ENCODE data around the gene HOXB5.

Gene HOXB5

GRCh38 chr17:48595278-48595999, 1.9 kb upstream of the HOXB5 start:
- Histone ChIP-seq H3K27me3 (replicated peaks; ENCODE audit: control insufficient read depth, insufficient read depth, low read length) (peaks cover 4% of the 10 kb centered on the region; the same call in 1 of the 2 replicates), H3K4me3 (replicated peaks; ENCODE audit: low read depth, low read length) (no peak overlapping the region), H3K36me3 (ENCODE audit: control insufficient read depth, insufficient read depth, low read length) (no peaks in the 10 kb centered on the region; the same call in 1 of the 2 replicates)
- no peak for DNase-seq (ENCODE audit: extremely low read depth, insufficient read length)
- TF ChIP-seq, protein P1, sequence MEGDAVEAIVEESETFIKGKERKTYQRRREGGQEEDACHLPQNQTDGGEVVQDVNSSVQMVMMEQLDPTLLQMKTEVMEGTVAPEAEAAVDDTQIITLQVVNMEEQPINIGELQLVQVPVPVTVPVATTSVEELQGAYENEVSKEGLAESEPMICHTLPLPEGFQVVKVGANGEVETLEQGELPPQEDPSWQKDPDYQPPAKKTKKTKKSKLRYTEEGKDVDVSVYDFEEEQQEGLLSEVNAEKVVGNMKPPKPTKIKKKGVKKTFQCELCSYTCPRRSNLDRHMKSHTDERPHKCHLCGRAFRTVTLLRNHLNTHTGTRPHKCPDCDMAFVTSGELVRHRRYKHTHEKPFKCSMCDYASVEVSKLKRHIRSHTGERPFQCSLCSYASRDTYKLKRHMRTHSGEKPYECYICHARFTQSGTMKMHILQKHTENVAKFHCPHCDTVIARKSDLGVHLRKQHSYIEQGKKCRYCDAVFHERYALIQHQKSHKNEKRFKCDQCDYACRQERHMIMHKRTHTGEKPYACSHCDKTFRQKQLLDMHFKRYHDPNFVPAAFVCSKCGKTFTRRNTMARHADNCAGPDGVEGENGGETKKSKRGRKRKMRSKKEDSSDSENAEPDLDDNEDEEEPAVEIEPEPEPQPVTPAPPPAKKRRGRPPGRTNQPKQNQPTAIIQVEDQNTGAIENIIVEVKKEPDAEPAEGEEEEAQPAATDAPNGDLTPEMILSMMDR (IDR thresholded peaks at IDR 0.05; ENCODE audit: insufficient read depth, low read length, poor library complexity, severe bottlenecking), result no peak

DNA sequence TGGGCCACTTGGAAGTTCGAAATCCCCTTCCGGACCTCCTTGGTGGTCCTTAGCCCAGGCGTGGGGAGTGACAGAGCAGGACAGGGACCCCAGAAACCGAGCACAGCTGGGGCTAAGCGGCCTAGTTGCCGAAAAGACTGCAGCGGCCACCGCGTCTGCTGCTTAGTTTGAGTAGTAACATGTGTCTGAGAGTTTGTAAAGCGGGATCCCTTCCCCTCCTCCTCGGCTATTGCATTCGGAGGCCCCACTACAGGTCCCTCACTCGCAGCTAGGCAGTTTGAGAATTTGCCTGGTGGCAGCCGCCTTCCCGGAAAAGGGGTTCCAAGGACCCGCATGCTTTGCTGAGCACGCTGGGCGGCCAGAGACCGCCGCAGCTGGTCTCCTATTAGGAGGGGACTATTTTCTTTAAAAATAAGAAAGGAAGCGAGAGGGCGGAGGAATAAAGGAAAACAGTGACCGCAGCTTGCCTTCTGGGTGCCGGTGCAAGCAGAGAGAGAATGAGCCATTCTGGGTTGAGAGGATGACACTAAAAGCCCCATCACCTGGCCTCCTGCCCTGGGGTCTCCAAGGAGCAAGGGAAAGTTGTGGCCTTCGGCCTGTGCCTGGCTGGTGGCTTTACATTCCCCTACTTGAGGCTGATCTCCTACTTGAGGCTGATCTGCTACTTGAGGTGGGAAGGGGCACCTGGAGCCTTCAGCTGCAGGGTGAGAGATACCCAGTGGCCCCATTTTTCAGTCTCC, 1.1 kb upstream of the HOXB5 start:
- TF ChIP-seq, protein P1 (IDR thresholded peaks at IDR 0.05; ENCODE audit: insufficient read depth, low read length, poor library complexity, severe bottlenecking), result no peak
- no peak for DNase-seq (ENCODE audit: extremely low read depth, insufficient read length)
- no peak overlapping the region for H3K4me3 ChIP-seq (replicated peaks; ENCODE audit: low read depth, low read length)
- no peaks in the 10 kb centered on the region; the same call in 1 of the 2 replicates for H3K36me3 ChIP-seq (ENCODE audit: control insufficient read depth, insufficient read depth, low read length)
- peaks cover 4% of the 10 kb centered on the region; the same call in 1 of the 2 replicates for H3K27me3 ChIP-seq (replicated peaks; ENCODE audit: control insufficient read depth, insufficient read depth, low read length)

DNA sequence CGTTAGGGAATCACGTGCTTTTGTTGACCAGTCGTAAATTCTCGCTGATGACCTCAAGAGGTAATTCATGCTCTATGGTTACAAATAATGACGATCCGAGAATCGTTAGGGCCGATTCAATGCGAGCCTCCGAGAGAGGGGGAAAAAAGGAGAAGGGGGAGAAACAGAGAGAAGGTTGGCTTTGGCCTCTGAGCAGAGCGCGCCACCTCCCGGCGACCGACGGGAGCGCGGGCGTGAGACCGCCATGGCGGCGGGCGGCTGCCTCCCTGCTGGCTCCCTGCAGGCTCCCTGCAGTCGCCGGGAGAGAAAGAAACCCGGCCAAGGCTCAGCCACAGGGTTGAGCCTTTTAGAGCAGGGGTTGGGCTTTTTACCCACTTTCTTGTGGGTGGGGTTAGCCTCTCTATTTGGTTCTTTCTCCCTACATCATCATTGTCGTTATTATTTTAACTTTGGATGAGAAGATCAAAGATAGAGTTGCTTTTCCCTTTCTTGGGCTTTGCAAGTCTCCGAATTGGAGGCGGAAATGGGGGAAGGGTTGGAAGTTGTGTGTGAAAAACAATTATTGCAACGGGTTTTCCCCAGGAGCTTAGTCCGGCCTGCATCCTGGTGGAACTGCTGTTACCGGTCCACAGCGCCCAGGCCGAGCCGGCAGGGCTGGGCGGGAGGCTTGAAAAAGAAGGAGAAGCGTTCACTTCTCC, 410 bp upstream of the HOXB5 start:
- Histone ChIP-seq H3K4me3 (replicated peaks; ENCODE audit: low read depth, low read length) (peak overlapping the region; percentile 50; the same call in 1 of the 2 replicates), H3K36me3 (ENCODE audit: control insufficient read depth, insufficient read depth, low read length) (no peaks in the 10 kb centered on the region; the same call in 1 of the 2 replicates), H3K27me3 (replicated peaks; ENCODE audit: control insufficient read depth, insufficient read depth, low read length) (peaks cover 4% of the 10 kb centered on the region; the same call in 1 of the 2 replicates)
- DNase-seq (ENCODE audit: extremely low read depth, insufficient read length), result peak; percentile 87
- TF ChIP-seq, protein P1 (IDR thresholded peaks at IDR 0.05; ENCODE audit: insufficient read depth, low read length, poor library complexity, severe bottlenecking), result peak; percentile 88

GRCh38 chr17:48592577-48592976, 1.0 kb downstream of the HOXB5 start:
- TF ChIP-seq, protein P1 (IDR thresholded peaks at IDR 0.05; ENCODE audit: insufficient read depth, low read length, poor library complexity, severe bottlenecking), result no peak
- peak overlapping the region; percentile 50 for H3K4me3 ChIP-seq (replicated peaks; ENCODE audit: low read depth, low read length)
- peaks cover 2% of the 10 kb centered on the region; the same call in 1 of the 2 replicates for H3K27me3 ChIP-seq (replicated peaks; ENCODE audit: control insufficient read depth, insufficient read depth, low read length)

DNA sequence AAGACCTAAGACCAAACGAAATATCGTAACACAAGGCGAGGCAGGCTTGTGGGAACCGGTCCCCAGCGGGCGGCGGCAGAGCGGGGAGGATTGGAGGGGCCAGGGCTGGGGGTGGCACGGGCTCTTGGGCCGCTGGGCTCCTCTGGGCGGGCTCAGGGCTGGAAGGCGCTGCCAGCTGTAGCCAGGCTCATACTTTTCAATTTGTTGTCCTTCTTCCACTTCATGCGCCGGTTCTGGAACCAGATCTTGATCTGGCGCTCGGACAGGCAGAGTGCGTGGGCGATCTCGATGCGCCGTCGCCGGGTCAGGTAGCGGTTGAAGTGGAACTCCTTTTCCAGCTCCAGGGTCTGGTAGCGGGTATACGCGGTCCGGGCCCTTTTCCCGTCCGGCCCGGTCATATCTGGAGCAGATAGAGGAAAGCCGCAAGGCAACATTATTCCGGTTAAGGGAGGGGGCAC, 1.5 kb downstream of the HOXB5 start:
- peaks cover 2% of the 10 kb centered on the region; the same call in 1 of the 2 replicates for H3K27me3 ChIP-seq (replicated peaks; ENCODE audit: control insufficient read depth, insufficient read depth, low read length)
- H3K4me3 ChIP-seq (replicated peaks; ENCODE audit: low read depth, low read length), result no peak overlapping the region
- TF ChIP-seq, protein P1 (IDR thresholded peaks at IDR 0.05; ENCODE audit: insufficient read depth, low read length, poor library complexity, severe bottlenecking), result no peak
- DNase-seq (ENCODE audit: extremely low read depth, insufficient read length), result no peak
- H3K36me3 ChIP-seq (ENCODE audit: control insufficient read depth, insufficient read depth, low read length), result no peaks in the 10 kb centered on the region; the same call in 1 of the 2 replicates

More at GRCh38 chr17:48592577-48592976, 1.0 kb downstream of the HOXB5 start:
- no peaks in the 10 kb centered on the region; the same call in 1 of the 2 replicates for H3K36me3 ChIP-seq (ENCODE audit: control insufficient read depth, insufficient read depth, low read length)
- DNase-seq (ENCODE audit: extremely low read depth, insufficient read length), result no peak

Measured in GM06990 (cell line).